MM.1S (cell line): ENCODE measurements around the gene RPS19BP1.

Experiments
- DNase-seq: peaks from one replicate; pipeline ENCODE4 v3.0.0-alpha.2; 2015
- H2AFZ ChIP-seq: fragments of 300-600 bp; sonication (generic); 2 replicates; pipeline ENCODE4 v1.6.0; 2016; ENCODE audit warnings: antibody characterized with exemption, low read length
- H3F3A ChIP-seq: fragments of 300-600 bp; sonication (generic); 2 replicates; pipeline ENCODE4 v1.6.1; 2016; ENCODE audit warnings: mild to moderate bottlenecking, antibody characterized with exemption, low read length, moderate library complexity, mixed read lengths; ENCODE audit not compliant: insufficient read depth
- H3K27ac ChIP-seq: fragments of 300-600 bp; sonication (generic); 2 replicates; pipeline ENCODE4 v1.5.1; 2016; ENCODE audit warnings: mild to moderate bottlenecking, low read length
- H3K27me3 ChIP-seq: fragments of 300-600 bp; sonication (generic); replicated peaks from 2 replicates; pipeline ENCODE4 v1.6.0; 2016; ENCODE audit warnings: low read length; ENCODE audit not compliant: insufficient read depth
- H3K36me3 ChIP-seq: fragments of 300-600 bp; sonication (generic); replicated peaks from 2 replicates; pipeline ENCODE4 v1.6.1; 2016; ENCODE audit warnings: mild to moderate bottlenecking, low read length, mixed read lengths; ENCODE audit not compliant: insufficient read depth
- H3K4me1 ChIP-seq: fragments of 300-600 bp; sonication (generic); 2 replicates; pipeline ENCODE4 v1.6.1; 2016; ENCODE audit warnings: low read length, mixed read lengths
- H3K4me2 ChIP-seq: fragments of 300-600 bp; sonication (generic); 2 replicates; pipeline ENCODE4 v1.6.0; 2016; ENCODE audit warnings: low read depth, low read length
- H3K4me3 ChIP-seq: fragments of 300-600 bp; sonication (generic); 2 replicates; pipeline ENCODE4 v1.5.1; 2016; ENCODE audit warnings: low read length, mixed read lengths
- H3K79me2 ChIP-seq: fragments of 300-600 bp; sonication (generic); 2 replicates; pipeline ENCODE4 v1.6.1; 2016; ENCODE audit warnings: mixed run types, low read length, mixed read lengths
- H3K9ac ChIP-seq: fragments of 300-600 bp; sonication (generic); 2 replicates; pipeline ENCODE4 v1.6.1; 2016; ENCODE audit warnings: low read length, mixed read lengths
- H3K9me2 ChIP-seq: fragments of 300-600 bp; sonication (generic); replicated peaks from 2 replicates; pipeline ENCODE4 v1.6.1; 2016; ENCODE audit warnings: mild to moderate bottlenecking, low read length, mixed read lengths; ENCODE audit not compliant: insufficient read depth
- H3K9me3 ChIP-seq: fragments of 300-600 bp; sonication (generic); replicated peaks from 2 replicates; pipeline ENCODE4 v1.6.1; 2016; ENCODE audit warnings: mild to moderate bottlenecking, low read length, mixed read lengths; ENCODE audit not compliant: insufficient read depth
- H4K20me1 ChIP-seq: fragments of 300-600 bp; sonication (generic); 2 replicates; pipeline ENCODE4 v1.6.1; 2016; ENCODE audit warnings: mild to moderate bottlenecking, low read length, moderate library complexity, mixed read lengths; ENCODE audit not compliant: insufficient read depth
- EZH2 ChIP-seq: fragments of 300-600 bp; sonication (generic); optimal IDR thresholded peaks from 2 replicates; pipeline ENCODE3; 2017; ENCODE audit warnings: low read depth, mild to moderate bottlenecking, antibody characterized with exemption, low read length, mixed read lengths
- EZH2phosphoT487 ChIP-seq: fragments of 300-600 bp; sonication (generic); IDR thresholded peaks from 2 replicates; pipeline ENCODE4 v1.6.1; 2018; ENCODE audit warnings: antibody characterized with exemption, low read length
- TF ChIP-seq, protein P1 (sequence below): fragments of 300-600 bp; sonication (generic); IDR thresholded peaks from 2 replicates; pipeline ENCODE4 v1.5.1; 2016; ENCODE audit warnings: antibody characterized with exemption, low read length, mixed read lengths

The RPS19BP1 gene

DNA sequence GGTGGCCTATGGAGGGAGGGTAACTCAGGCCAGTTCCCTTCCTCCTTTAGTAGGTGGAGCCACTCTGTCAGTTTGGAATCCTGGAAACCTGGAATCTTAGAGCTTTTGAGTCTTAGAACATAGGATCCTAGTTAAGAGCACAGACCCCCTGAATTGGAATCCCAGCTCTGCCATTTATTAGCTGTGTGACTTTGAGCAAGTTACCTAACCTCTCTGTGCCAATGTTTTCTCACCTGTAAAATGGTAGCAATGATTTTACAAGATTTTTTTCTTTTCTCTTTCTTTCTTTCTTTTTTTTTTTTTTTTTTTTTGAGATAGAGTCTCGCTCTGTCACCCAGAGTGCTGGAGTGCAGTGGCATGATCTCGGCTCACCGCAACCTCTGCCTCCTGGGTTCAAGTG is 20.9 kb upstream of the RPS19BP1 start:
- Histone ChIP-seq H3K27ac (no peak overlapping the region), H3K4me1 (no peaks in the 10 kb centered on the region), H3K9me3 (no peaks in the 10 kb centered on the region), H3F3A (no peaks in the 10 kb centered on the region), H3K79me2 (no peaks in the 10 kb centered on the region), H3K9me2 (no peaks in the 10 kb centered on the region), H3K4me2 (no peak overlapping the region), H3K9ac (no peak overlapping the region), H2AFZ (no peak overlapping the region), H3K36me3 (no peaks in the 10 kb centered on the region), H4K20me1 (no peaks in the 10 kb centered on the region), H3K27me3 (peaks cover 44% of the 10 kb centered on the region), H3K4me3 (no peak overlapping the region)
- no peak for DNase-seq
- TF ChIP-seq EZH2 (no peak), EZH2phosphoT487 (no peak)
- TF ChIP-seq, protein P1, sequence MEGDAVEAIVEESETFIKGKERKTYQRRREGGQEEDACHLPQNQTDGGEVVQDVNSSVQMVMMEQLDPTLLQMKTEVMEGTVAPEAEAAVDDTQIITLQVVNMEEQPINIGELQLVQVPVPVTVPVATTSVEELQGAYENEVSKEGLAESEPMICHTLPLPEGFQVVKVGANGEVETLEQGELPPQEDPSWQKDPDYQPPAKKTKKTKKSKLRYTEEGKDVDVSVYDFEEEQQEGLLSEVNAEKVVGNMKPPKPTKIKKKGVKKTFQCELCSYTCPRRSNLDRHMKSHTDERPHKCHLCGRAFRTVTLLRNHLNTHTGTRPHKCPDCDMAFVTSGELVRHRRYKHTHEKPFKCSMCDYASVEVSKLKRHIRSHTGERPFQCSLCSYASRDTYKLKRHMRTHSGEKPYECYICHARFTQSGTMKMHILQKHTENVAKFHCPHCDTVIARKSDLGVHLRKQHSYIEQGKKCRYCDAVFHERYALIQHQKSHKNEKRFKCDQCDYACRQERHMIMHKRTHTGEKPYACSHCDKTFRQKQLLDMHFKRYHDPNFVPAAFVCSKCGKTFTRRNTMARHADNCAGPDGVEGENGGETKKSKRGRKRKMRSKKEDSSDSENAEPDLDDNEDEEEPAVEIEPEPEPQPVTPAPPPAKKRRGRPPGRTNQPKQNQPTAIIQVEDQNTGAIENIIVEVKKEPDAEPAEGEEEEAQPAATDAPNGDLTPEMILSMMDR = no peak

DNA sequence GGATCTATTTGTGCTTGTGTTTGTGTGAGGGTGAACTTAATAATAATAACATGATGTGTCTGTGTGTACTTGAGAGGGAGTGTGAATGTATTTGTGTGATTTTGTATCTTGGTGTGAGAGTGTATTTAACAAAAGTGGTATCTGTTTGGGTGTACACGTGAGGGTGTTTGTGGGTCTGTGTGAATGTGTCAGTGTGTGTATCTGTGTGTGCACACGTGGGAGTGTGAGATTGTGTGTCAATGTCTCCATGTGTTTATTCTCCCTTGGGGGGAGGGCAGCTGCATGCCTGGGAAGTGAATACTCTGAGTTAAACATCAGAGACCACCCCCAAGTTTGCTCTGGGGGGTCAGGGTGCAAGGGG is 15.0 kb upstream of the RPS19BP1 start:
- H3K9me2 ChIP-seq = no peaks in the 10 kb centered on the region
- H3K9ac ChIP-seq = no peak overlapping the region

DNA sequence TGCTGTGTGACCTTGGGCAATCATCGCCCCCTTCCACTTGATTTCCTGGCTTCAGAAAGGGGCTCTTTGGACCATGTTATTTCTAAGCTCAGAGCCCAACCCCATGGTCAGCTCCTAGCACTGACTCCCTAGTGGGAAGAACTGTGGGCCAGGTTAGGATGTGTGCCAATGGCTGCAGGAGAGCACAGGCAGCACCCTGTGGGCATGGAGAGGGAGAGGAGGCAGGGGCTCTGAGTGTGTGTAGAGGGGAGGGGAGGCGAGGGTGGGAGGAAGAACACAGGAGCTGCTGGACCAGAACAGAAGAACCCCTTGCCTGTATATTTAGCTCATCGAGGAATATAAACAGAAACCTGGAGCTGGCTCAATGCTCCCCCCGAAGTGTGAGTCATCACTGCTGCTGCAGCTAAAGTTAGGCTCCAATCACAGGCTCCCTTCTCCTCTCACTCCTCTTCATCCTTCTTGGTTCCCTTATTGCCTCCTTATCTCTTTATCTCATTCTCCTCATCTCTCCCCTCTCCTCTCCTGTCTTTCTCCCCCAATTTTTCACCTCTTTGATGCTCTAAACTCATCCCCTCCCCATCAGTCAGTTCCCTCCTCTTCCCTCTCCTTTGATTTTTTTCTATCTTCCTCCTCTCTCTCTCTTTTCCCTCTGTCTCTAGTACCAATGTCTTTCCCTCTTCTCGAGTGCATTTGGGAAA is 14.5 kb upstream of the RPS19BP1 start:
- Histone ChIP-seq H3K79me2 (no peaks in the 10 kb centered on the region), H4K20me1 (no peaks in the 10 kb centered on the region)
- no peak for DNase-seq

More for the DNA sequence above, 15.0 kb upstream of the RPS19BP1 start:
- Histone ChIP-seq H3K4me1 (0 out of 2 replicates have a peak, but pooled peaks cover 5% of the 10 kb centered on the region), H3K36me3 (no peaks in the 10 kb centered on the region), H3K9me3 (no peaks in the 10 kb centered on the region), H3K79me2 (no peaks in the 10 kb centered on the region), H3F3A (0 out of 2 replicates have a peak, but pooled peaks cover 4% of the 10 kb centered on the region), H3K4me2 (no peak overlapping the region), H2AFZ (no peak overlapping the region), H3K27ac (no peak overlapping the region), H3K27me3 (peaks cover 28% of the 10 kb centered on the region), H4K20me1 (no peaks in the 10 kb centered on the region), H3K4me3 (no peak overlapping the region)
- TF ChIP-seq, protein P1 = no peak
- TF ChIP-seq EZH2 (no peak), EZH2phosphoT487 (no peak)
- no peak for DNase-seq

More for the DNA sequence above, 14.5 kb upstream of the RPS19BP1 start:
- Histone ChIP-seq H2AFZ (no peak overlapping the region), H3F3A (0 out of 2 replicates have a peak, but pooled peaks cover 4% of the 10 kb centered on the region), H3K36me3 (no peaks in the 10 kb centered on the region), H3K27me3 (peaks cover 22% of the 10 kb centered on the region), H3K9ac (no peak overlapping the region), H3K27ac (no peak overlapping the region), H3K9me2 (no peaks in the 10 kb centered on the region), H3K4me3 (no peak overlapping the region), H3K4me1 (0 out of 2 replicates have a peak, but pooled peaks cover 5% of the 10 kb centered on the region), H3K4me2 (peak overlapping the region; percentile 15; the same call in 1 of the 2 replicates), H3K9me3 (no peaks in the 10 kb centered on the region)
- no peak for TF ChIP-seq EZH2
- no peak for TF ChIP-seq EZH2phosphoT487
- TF ChIP-seq, protein P1 = no peak
